ENCODE data around the gene KRT40. TPM values are rescaled to one million over a fixed set of nuclear protein-coding genes. Genes with fewer than 3 reads are reported as not detected.

The KRT40 gene
- total RNA-seq, 1 experiment from 2014 or later, result not detected

- peak; percentile 32 for DNase-seq (ENCODE audit: low read depth)
Observed at GRCh38 chr17:40952661-40953060, 31.5 kb downstream of the KRT40 start.

DNA sequence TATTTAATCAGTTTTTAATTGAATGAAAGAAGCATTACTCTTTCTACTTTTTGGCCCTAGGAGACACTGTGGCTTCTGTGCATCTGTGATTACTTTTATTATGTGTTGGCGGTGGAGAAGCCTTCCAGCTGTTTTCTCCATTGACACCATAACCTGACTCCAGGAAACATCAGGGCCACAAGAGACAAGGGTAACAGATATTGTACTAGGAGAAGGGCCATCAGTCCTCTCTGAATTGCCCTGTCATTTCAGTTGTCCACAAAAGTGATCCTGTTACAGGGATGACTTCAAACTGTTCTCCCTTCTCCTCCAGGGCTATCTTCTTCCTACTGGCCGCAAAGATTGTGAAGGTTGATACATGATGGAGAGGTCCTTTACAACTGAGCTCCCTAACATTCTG is 32.0 kb downstream of the KRT40 start:
- DNase-seq (ENCODE audit: low read depth), result no peak

GRCh38 chr17:40951011-40951622 is 33.0 kb downstream of the KRT40 start:
- no peak for DNase-seq (ENCODE audit: low read depth)

DNA sequence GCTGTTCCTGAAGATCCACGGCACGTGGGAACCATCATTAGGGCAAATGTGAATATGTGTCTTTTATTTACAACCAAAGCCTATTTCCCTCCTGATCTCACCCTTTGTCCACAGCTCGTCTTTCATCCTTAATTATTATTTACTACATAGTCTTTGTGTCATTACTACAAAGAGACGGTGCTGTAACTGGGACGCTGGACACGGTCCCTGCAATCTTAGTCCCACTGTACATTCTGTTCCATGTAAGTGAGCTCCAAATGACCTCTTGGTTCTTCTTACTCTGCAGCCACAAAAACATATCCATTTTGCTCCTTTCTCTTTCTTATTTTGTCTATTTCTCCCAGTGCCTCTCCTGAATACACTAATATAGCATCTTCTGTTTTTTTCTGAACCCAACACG is 34.0 kb downstream of the KRT40 start:
- no peak for DNase-seq (ENCODE audit: low read depth)

- DNase-seq (ENCODE audit: low read depth), result no peak
Observed at GRCh38 chr17:40949418-40949817, 34.7 kb downstream of the KRT40 start.

GRCh38 chr17:40947929-40948328 is 36.2 kb downstream of the KRT40 start:
- no peak for DNase-seq (ENCODE audit: low read depth)

- DNase-seq (ENCODE audit: low read depth), result no peak
Observed at GRCh38 chr17:40945414-40945813, 38.7 kb downstream of the KRT40 start.

DNA sequence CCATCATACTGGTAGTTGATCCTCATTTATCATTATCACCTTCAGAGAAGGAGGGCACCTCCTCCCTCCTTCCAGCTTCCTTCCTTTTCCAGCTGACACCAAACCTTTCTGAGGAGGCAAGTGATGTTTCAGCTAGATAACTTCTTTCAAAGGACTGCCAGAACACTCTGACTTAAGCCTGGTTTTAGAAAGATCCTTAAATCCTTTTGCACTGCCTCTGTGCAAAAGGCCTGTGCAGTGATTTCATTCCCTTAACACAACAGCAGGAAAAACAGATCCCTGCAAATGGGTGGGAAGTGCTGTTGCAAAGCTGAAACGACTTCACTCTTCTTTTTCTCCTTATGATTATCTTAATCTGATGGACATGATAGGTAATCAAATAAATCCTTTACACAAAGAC is 39.6 kb downstream of the KRT40 start:
- no peak for DNase-seq (ENCODE audit: low read depth)

GRCh38 chr17:40942553-40942952 is 41.6 kb downstream of the KRT40 start:
- no peak for DNase-seq (ENCODE audit: low read depth)

- no peak for DNase-seq (ENCODE audit: low read depth)
Observed at GRCh38 chr17:40940266-40940665, 43.9 kb downstream of the KRT40 start.

DNA sequence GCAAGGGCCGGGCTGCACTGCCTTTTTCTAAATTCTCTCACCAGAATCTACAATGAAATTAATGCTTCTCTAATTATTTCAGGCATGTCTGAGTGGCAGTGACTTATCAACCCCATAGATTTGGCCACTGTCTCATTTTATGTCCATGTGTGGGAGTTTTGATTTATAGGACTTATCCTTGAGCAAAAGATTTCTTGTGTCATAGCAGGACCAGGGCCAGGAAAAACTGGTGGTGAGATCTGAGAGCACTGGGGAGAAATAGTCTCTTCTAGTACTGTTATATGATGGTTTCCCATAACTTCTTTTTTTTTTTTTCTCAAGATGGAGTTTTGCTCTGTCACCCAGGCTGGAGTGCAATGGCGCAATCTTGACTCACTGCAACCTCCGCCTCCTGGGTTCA is 45.1 kb downstream of the KRT40 start:
- DNase-seq (ENCODE audit: low read depth), result no peak

DNA sequence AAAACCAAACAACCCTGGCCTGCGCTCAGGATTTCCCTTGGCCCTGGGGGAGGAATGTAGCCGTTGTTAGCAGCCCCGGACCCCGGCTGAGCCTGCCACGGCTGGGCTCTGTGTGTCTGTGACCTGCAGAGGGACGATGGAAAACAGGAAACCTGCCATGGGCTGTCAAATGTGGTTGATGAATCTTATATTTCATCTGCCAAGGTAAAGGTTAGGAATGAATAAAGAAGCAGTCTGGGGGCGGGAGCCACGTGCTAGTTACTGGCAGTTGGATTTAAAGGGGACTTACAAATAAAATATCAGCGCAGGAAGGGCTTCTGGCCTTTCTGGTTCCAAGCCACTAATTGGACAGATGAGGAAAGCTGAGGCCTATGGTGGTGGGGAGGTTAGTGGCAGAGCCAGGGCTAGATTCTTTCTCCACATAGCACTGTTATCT is 46.7 kb downstream of the KRT40 start, which contains the start of gene KRT23:
Gene KRT23, minus strand, starts transcription at position 263 of the 436 bp plus-strand sequence. CDS start 1,043 bp downstream, outside the sequence.
- DNase-seq (ENCODE audit: low read depth), result no peak

GRCh38 chr17:40936976-40937375 is 47.1 kb downstream of the KRT40 start:
- no peak for DNase-seq (ENCODE audit: low read depth)

- DNase-seq (ENCODE audit: low read depth), result no peak
Observed at GRCh38 chr17:40936437-40936971, 47.6 kb downstream of the KRT40 start.

- DNase-seq (ENCODE audit: low read depth), result no peak
Observed at GRCh38 chr17:40935624-40936023, 48.5 kb downstream of the KRT40 start.

- DNase-seq (ENCODE audit: low read depth), result no peak
Observed at GRCh38 chr17:40932608-40933007, 51.5 kb downstream of the KRT40 start.

- no peak for DNase-seq (ENCODE audit: low read depth)
Observed at GRCh38 chr17:40931311-40931710, 52.8 kb downstream of the KRT40 start.

Other genes starting within 250 kb of the KRT40 start
- not detected in 2 replicates for gene KRT25, start 229.0 kb downstream of the KRT40 start, total RNA-seq (2014; rRNA removed)
- not detected in 2 replicates for gene KRT26, start 212.1 kb downstream of the KRT40 start, total RNA-seq (2014; rRNA removed)
- gene KRT27, start 201.8 kb downstream of the KRT40 start, total RNA-seq (2014; rRNA removed), result not detected in 2 replicates
- not detected in 2 replicates for gene KRT28, start 184.4 kb downstream of the KRT40 start, total RNA-seq (2014; rRNA removed)
- 20.1 and 33.0 TPM in 2 replicates for gene KRT10, start 161.7 kb downstream of the KRT40 start, total RNA-seq (2014; rRNA removed)
- not detected in 2 replicates for gene KRT12, start 117.1 kb downstream of the KRT40 start, total RNA-seq (2014; rRNA removed)
- gene KRT20, start 99.1 kb downstream of the KRT40 start, total RNA-seq (2014; rRNA removed), result not detected in 2 replicates
- not detected in 2 replicates for gene KRT23, start 46.7 kb downstream of the KRT40 start, total RNA-seq (2014; rRNA removed)
- gene KRT39, start 17.4 kb downstream of the KRT40 start, total RNA-seq (2014; rRNA removed), result not detected in 2 replicates
- not detected in 2 replicates for gene KRTAP3-3, start 9.8 kb upstream of the KRT40 start, total RNA-seq (2014; rRNA removed)
- not detected in 2 replicates for gene KRTAP3-2, start 15.6 kb upstream of the KRT40 start, total RNA-seq (2014; rRNA removed)
- gene KRTAP3-1, start 24.8 kb upstream of the KRT40 start, total RNA-seq (2014; rRNA removed), result not detected in 2 replicates
- 2.8 and 6.0 TPM in 2 replicates for gene KRTAP1-5, start 42.9 kb upstream of the KRT40 start, total RNA-seq (2014; rRNA removed)
- gene KRTAP1-4, start 45.9 kb upstream of the KRT40 start, total RNA-seq (2014; rRNA removed), result not detected in 2 replicates
- gene KRTAP1-3, start 50.5 kb upstream of the KRT40 start, total RNA-seq (2014; rRNA removed), result not detected in 2 replicates
- gene KRTAP1-1, start 57.1 kb upstream of the KRT40 start, total RNA-seq (2014; rRNA removed), result not detected in 2 replicates
- not detected in 2 replicates for gene KRTAP2-1, start 63.0 kb upstream of the KRT40 start, total RNA-seq (2014; rRNA removed)
- not detected in 2 replicates for gene KRTAP2-2, start 70.9 kb upstream of the KRT40 start, total RNA-seq (2014; rRNA removed)
- 0.80 and 3.4 TPM in 2 replicates for gene KRTAP2-3, start 75.8 kb upstream of the KRT40 start, total RNA-seq (2014; rRNA removed)
- not detected in 2 replicates for gene KRTAP2-4, start 81.6 kb upstream of the KRT40 start, total RNA-seq (2014; rRNA removed)
- not detected in 2 replicates for gene KRTAP4-7, start 99.8 kb upstream of the KRT40 start, total RNA-seq (2014; rRNA removed)
- not detected in 2 replicates for gene KRTAP4-8, start 113.8 kb upstream of the KRT40 start, total RNA-seq (2014; rRNA removed)
- not detected in 2 replicates for gene KRTAP4-16, start 117.9 kb upstream of the KRT40 start, total RNA-seq (2014; rRNA removed)
- gene KRTAP4-9, start 121.1 kb upstream of the KRT40 start, total RNA-seq (2014; rRNA removed), result not detected in 2 replicates
- gene KRTAP4-11, start 134.0 kb upstream of the KRT40 start, total RNA-seq (2014; rRNA removed), result not detected in 2 replicates
- gene KRTAP4-12, start 139.9 kb upstream of the KRT40 start, total RNA-seq (2014; rRNA removed), result not detected in 2 replicates
- not detected in 2 replicates for gene KRTAP4-6, start 156.2 kb upstream of the KRT40 start, total RNA-seq (2014; rRNA removed)
- gene KRTAP4-5, start 165.5 kb upstream of the KRT40 start, total RNA-seq (2014; rRNA removed), result not detected in 2 replicates
- gene KRTAP4-4, start 176.4 kb upstream of the KRT40 start, total RNA-seq (2014; rRNA removed), result not detected in 2 replicates
- not detected in 2 replicates for gene KRTAP4-3, start 183.9 kb upstream of the KRT40 start, total RNA-seq (2014; rRNA removed)
- not detected in 2 replicates for gene KRTAP4-2, start 193.9 kb upstream of the KRT40 start, total RNA-seq (2014; rRNA removed)
- not detected in 2 replicates for gene KRTAP4-1, start 200.6 kb upstream of the KRT40 start, total RNA-seq (2014; rRNA removed)
- gene KRTAP9-1, start 205.6 kb upstream of the KRT40 start, total RNA-seq (2014; rRNA removed), result not detected in 2 replicates
- gene KRTAP9-2, start 242.3 kb upstream of the KRT40 start, total RNA-seq (2014; rRNA removed), result not detected in 2 replicates
- not detected in 2 replicates for gene KRTAP9-3, start 248.1 kb upstream of the KRT40 start, total RNA-seq (2014; rRNA removed)

All from LHCN-M2 (cell line).